ENCODE results near the gene PIF1.

PIF1 gene

DNA sequence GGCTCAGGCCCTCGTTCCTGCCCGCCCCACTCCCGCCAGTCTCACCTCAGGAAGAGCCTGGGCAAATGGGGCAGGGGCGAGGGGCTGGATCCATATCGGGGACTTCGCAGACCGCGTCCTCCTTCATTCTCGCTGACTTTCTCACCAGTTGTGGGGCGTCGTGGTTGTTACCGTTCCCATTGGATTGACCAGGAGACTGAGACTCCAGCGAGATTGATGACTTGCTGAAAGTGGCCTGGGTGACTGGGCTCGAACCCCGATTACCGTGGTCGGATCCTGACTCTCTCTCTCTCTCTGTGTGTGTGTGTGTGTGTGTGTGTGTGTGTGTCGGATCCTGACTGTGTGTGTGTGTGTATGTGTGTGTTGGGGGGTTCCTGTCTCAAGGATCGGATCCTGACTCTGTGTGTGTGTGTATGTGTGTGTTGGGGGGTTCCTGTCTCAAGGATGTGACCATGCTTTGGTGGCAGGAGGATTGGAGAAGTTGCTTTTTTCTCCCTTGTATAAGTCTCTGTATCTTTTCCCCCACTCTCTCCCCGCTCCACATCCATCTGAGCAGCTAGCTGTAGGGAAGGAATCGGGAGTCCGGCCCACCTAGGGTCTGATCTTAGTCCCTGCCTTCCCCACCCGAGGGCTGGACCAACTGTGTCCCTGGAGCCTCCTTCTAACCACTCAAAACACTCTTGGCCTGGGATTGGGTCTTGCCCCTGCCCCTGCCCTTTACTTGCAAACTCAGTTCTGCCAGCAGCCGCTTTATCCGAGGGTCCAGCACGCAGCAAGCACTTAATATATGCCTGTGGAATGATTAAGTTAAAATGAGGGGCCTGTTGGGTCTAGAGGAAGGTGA is 16.9 kb upstream of the PIF1 start:
- POLR2A ChIA-PET = interaction anchor here (0.7 kb wide), 1 partner anchor 87 kb away, joined by 3 read pairs; no protein-coding TSS in a partner anchor
- no peak for DNase-seq (ENCODE audit: extremely low spot score)
- CTCF ChIA-PET = no interaction called here
- TF ChIP-seq ELF4 (IDR thresholded peaks at IDR 0.05) (no peak), L3MBTL2 (conservative IDR thresholded peaks at IDR 0.05) (peak; percentile 24)

DNA sequence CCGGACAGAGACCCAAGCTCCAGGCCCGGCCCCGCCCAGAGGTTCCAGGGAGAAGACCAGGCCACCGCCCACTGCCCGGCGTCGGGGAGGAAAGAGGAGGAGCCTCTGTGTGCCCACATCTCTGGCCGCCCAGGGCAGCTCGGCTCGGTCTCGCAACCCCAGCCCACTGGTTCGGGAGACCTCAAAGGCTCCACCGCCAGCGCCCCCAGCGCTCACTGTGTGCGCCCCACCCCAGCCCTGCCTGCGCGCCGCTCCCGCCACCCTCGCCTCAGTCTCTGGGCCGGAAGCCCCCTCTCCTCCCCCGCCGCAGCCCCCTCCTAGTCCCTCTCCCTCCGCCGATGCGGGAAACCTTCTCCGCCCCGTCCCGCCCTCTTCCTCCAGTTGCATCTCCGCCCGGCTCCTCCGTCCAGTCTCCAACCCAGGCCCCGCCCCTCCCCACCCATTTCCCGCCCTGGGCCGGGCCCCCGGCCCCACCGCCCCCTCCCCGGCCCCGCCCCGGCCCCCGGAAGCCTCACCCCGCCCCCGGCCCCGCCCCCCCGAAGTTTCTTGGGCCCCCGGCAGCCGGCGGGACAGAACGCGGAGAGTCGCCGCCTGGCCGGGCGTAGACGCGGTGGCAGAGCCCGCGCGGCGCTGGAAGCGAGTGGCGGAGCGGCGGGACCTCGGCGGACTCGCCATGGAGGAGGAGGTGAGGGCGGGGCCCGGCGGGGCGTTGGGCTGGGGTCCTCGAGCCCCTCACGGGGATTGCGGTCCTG is 16.1 kb upstream of the PIF1 start, which contains the start of gene PLEKHO2:
Gene PLEKHO2, plus strand, starts transcription at position 572 of the 752 bp plus-strand sequence. Its CDS starts 102 bp downstream, at position 674.
- POLR2A ChIA-PET = interaction anchor here (0.8 to 1.3 kb wide), 6 partner anchors 13 to 101 kb away, joined by 3 to 8 read pairs (median 4); partner anchors contain the start of gene PIF1
- no peak for TF ChIP-seq ARNT (IDR thresholded peaks at IDR 0.05)
- no peak for TF ChIP-seq ELF4 (IDR thresholded peaks at IDR 0.05)
- TF ChIP-seq HDGF (IDR thresholded peaks at IDR 0.05; ENCODE audit: borderline replicate concordance) = no peak
- no peak for TF ChIP-seq L3MBTL2 (conservative IDR thresholded peaks at IDR 0.05)
- TF ChIP-seq NFRKB (IDR thresholded peaks at IDR 0.05) = no peak
- TF ChIP-seq, protein P1, sequence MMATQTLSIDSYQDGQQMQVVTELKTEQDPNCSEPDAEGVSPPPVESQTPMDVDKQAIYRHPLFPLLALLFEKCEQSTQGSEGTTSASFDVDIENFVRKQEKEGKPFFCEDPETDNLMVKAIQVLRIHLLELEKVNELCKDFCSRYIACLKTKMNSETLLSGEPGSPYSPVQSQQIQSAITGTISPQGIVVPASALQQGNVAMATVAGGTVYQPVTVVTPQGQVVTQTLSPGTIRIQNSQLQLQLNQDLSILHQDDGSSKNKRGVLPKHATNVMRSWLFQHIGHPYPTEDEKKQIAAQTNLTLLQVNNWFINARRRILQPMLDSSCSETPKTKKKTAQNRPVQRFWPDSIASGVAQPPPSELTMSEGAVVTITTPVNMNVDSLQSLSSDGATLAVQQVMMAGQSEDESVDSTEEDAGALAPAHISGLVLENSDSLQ (IDR thresholded peaks at IDR 0.05) = no peak
- no peak for TF ChIP-seq BHLHE40 (IDR thresholded peaks at IDR 0.05; ENCODE audit: borderline replicate concordance)
- no peak for TF ChIP-seq SUZ12 (IDR thresholded peaks at IDR 0.05)
- no peak for TF ChIP-seq FOXM1 (IDR thresholded peaks at IDR 0.05; ENCODE audit: borderline replicate concordance)
- TF ChIP-seq FOXK2 (IDR thresholded peaks at IDR 0.05) = no peak
- TF ChIP-seq TARDBP (IDR thresholded peaks at IDR 0.05) = no peak
- TF ChIP-seq SP1 (IDR thresholded peaks at IDR 0.05) = no peak
- no peak for TF ChIP-seq LEF1 (IDR thresholded peaks at IDR 0.05; ENCODE audit: borderline replicate concordance)
- no peak for TF ChIP-seq ZNF384 (IDR thresholded peaks at IDR 0.05)
- no peak for TF ChIP-seq CTBP1 (IDR thresholded peaks at IDR 0.05; ENCODE audit: borderline replicate concordance)
- TF ChIP-seq FOXA1 (IDR thresholded peaks at IDR 0.05) = no peak
- CTCF ChIA-PET = interaction anchor here (0.6 to 1.0 kb wide), 2 partner anchors 27 to 160 kb away, joined by 3 read pairs; no protein-coding TSS in a partner anchor
- DNase-seq (ENCODE audit: extremely low spot score) = peak; percentile 86

DNA sequence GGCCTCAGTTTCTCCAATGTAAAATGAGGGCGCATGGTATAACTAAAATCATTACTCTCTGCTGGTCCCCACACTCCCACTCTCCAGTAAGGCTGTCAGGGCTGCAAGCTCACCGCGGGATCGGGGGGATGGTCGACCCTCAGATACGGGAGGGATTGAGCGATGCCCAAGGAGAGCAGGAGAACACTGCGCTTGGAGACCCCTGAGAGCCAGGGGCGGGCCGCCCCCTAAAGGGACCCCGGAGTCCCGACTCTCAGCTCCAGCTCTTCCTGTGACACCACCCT is 15.6 kb upstream of the PIF1 start:
- TF ChIP-seq SP1 (IDR thresholded peaks at IDR 0.05) = no peak
- TF ChIP-seq HDGF (IDR thresholded peaks at IDR 0.05; ENCODE audit: borderline replicate concordance) = no peak
- no peak for TF ChIP-seq ELF4 (IDR thresholded peaks at IDR 0.05)
- TF ChIP-seq L3MBTL2 (conservative IDR thresholded peaks at IDR 0.05) = no peak
- TF ChIP-seq FOXK2 (IDR thresholded peaks at IDR 0.05) = no peak
- no peak for TF ChIP-seq BHLHE40 (IDR thresholded peaks at IDR 0.05; ENCODE audit: borderline replicate concordance)
- no peak for TF ChIP-seq FOXM1 (IDR thresholded peaks at IDR 0.05; ENCODE audit: borderline replicate concordance)
- TF ChIP-seq ARNT (IDR thresholded peaks at IDR 0.05) = no peak
- TF ChIP-seq TARDBP (IDR thresholded peaks at IDR 0.05) = no peak
- ChIA-PET CTCF (interaction anchor here (0.6 to 1.0 kb wide), 2 partner anchors 27 to 159 kb away, joined by 3 read pairs; no protein-coding TSS in a partner anchor), POLR2A (interaction anchor here (0.8 to 1.3 kb wide), 7 partner anchors 13 to 100 kb away, joined by 3 to 8 read pairs (median 3); partner anchors contain the start of gene PIF1)
- no peak for DNase-seq (ENCODE audit: extremely low spot score)

DNA sequence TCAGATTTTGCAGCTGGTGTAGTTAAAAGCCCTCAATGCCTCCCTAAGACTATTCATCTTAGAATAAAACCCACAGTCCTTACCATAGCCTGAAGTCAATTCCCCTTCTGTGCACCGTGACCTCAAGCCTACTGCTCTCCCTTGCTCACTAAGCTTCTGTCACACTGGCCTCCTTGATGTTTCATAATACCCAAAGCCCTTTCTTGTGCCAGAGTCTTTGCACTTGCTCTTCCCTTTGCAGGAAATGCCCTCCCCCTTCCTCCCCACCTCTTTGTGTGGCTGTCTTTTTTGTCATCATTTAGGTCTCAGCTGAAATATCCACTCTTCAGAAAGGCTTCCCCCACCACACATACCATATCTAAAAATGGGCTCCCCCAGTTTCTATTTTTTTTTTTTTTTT is 12.1 kb upstream of the PIF1 start:
- POLR2A ChIA-PET = no interaction called here
- DNase-seq (ENCODE audit: extremely low spot score) = no peak
- CTCF ChIA-PET = interaction anchor here (0.7 kb wide), 1 partner anchor 152 kb away, joined by 3 read pairs; the partner anchor contains the start of gene SPG21
- TF ChIP-seq BHLHE40 (IDR thresholded peaks at IDR 0.05; ENCODE audit: borderline replicate concordance) (no peak), FOXK2 (IDR thresholded peaks at IDR 0.05) (no peak), ZNF384 (IDR thresholded peaks at IDR 0.05) (no peak), NFRKB (IDR thresholded peaks at IDR 0.05) (no peak), HDGF (IDR thresholded peaks at IDR 0.05; ENCODE audit: borderline replicate concordance) (no peak), ARNT (IDR thresholded peaks at IDR 0.05) (no peak), ELF4 (IDR thresholded peaks at IDR 0.05) (no peak), SUZ12 (IDR thresholded peaks at IDR 0.05) (no peak)

DNA sequence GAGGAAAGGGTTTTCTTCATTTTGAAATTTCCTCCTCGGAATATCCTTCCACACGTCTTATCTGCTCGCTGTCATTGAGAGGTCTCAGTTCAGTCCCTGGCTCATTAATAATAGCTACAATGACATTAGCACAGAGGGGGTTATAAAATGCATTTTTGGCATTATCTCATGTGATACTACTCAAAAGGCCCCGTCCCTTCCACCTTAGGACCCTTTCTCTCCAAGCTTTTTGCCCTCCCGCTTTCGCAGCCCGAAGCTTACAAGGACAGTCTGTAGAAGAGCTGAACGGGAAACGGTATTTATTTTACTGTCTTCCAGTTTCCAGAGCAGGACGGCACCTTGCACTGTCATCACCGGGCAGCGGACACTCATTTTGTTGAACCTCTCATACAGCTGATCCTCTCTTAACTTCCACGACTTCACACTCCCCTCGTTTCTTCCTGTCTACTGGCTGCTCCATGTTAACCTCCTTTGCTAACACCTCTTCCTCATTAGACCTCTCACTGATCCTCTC is 10.6 kb upstream of the PIF1 start:
- no peak for DNase-seq (ENCODE audit: extremely low spot score)
- POLR2A ChIA-PET = interaction anchor here (1.0 kb wide), 1 partner anchor 11 kb away, joined by 4 read pairs; the partner anchor contains the start of gene PIF1
- CTCF ChIA-PET = interaction anchor here (0.6 kb wide), 1 partner anchor 111 kb away, joined by 5 read pairs; no protein-coding TSS in a partner anchor
- no peak for TF ChIP-seq BHLHE40 (IDR thresholded peaks at IDR 0.05; ENCODE audit: borderline replicate concordance)
- no peak for TF ChIP-seq FOXM1 (IDR thresholded peaks at IDR 0.05; ENCODE audit: borderline replicate concordance)
- TF ChIP-seq ZNF384 (IDR thresholded peaks at IDR 0.05) = no peak
- no peak for TF ChIP-seq HDGF (IDR thresholded peaks at IDR 0.05; ENCODE audit: borderline replicate concordance)
- no peak for TF ChIP-seq L3MBTL2 (conservative IDR thresholded peaks at IDR 0.05)
- TF ChIP-seq ARNT (IDR thresholded peaks at IDR 0.05) = no peak
- TF ChIP-seq FOXK2 (IDR thresholded peaks at IDR 0.05) = no peak
- TF ChIP-seq, protein P1 (IDR thresholded peaks at IDR 0.05) = no peak
- no peak for TF ChIP-seq ELF4 (IDR thresholded peaks at IDR 0.05)
- TF ChIP-seq SP1 (IDR thresholded peaks at IDR 0.05) = no peak

DNA sequence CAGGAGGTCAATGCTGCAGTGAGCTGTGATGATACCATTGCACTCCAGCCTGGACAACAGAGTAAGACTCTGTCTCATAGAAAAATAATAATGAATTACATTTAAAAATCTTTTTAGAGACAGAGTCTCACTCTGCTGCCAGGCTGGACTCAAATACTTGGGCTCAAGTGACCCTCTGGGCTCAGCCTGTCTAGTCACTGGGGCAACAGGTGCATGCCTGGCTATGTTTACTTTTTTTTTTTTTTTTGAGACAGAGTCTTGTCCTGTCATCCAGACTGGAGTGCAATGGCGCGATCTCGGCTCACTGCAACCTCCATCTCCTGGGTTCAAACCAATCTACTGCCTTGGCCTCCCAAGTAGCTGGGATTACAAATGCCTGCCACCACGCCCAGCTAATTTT is 8.2 kb upstream of the PIF1 start:
- DNase-seq (ENCODE audit: extremely low spot score) = no peak
- TF ChIP-seq ARNT (IDR thresholded peaks at IDR 0.05) (no peak), TARDBP (IDR thresholded peaks at IDR 0.05) (no peak), SP1 (IDR thresholded peaks at IDR 0.05) (no peak), SUZ12 (IDR thresholded peaks at IDR 0.05) (no peak), FOXA1 (IDR thresholded peaks at IDR 0.05) (no peak), ELF4 (IDR thresholded peaks at IDR 0.05) (no peak), FOXK2 (IDR thresholded peaks at IDR 0.05) (no peak), L3MBTL2 (conservative IDR thresholded peaks at IDR 0.05) (no peak)
- POLR2A ChIA-PET = interaction anchor here (1.0 kb wide), 1 partner anchor 8 kb away, joined by 4 read pairs; the partner anchor contains the start of gene PIF1
- CTCF ChIA-PET = no interaction called here
